ENCODE results near the gene MAP2K1.
"Not testable (repeated sequence)": the region's sequence is repeated elsewhere in the genome, so short reads cannot be mapped to it uniquely, and the experiment has no call there.

The MAP2K1 gene

GRCh38 chr15:66386204-66387123 lies at the start of gene MAP2K1:
TSS of gene MAP2K1 (plus strand) at chr15:66386912. CDS start at chr15:66387348, 436 bp downstream.
- DNase-seq (ENCODE audit: low read depth) = peak; percentile 87
- peak within 1 kb of the TSS; percentile 85 for H3K4me3 ChIP-seq (ENCODE audit: low read depth, low read length)

- DNase-seq (ENCODE audit: low read depth); H3K4me3 ChIP-seq (ENCODE audit: low read depth, low read length): not testable (repeated sequence)
Measured at GRCh38 chr15:66348530-66348929, 38.2 kb upstream of the MAP2K1 start.

GRCh38 chr15:66356077-66356358 lies 30.7 kb upstream of the MAP2K1 start:
- H3K4me3 ChIP-seq (ENCODE audit: low read depth, low read length) = peak overlapping the region; percentile 84
- no peak for DNase-seq (ENCODE audit: low read depth)

DNA sequence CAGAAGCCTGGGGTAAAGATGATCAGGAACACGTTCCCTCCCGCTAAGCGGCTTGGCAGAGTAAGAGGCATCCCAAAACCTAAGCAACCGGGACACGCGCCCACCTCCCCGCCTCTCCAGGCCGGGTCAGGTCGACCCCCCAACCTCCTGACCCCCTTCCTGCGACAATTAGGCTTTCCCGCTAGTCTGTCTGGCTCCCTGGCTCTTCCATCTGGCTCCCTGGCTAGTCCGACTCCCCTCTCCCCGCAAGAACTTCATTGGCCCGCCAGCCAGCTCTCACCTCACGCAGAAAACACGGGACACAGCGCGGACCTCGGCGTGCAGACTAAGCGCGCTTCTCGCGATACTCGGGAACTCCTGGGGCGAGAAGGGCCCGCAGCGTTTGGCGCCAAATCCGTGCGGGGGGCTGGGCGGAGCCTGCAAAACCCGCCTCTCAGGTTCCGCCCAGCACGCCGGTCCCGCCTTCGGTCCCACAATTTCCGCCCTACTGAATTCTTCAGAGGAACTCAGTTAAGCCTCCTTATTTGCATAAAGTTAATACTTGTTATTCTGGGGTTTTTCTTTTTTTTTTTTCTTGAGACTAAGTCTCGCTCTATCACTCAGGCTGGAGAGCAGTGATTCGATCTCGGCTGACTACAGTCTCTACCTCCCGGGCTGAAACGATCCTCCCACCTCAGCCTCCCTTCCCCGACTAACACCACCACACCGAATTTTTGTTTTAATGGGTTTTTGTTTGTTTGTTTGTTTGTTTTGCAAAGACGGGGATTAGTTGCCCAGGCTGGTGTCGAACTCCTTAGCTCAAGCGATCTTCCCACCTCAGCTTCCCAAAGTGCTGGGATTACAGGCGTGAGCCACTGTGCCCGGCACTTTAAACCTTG lies 30.1 kb upstream of the MAP2K1 start, which contains the start of gene TIPIN:
Gene TIPIN (minus strand): TSS at position 327 of the 878 bp plus-strand sequence. CDS start 3,738 bp downstream, outside the sequence.
- peak; percentile 85 for DNase-seq (ENCODE audit: low read depth)
- peak within 1 kb of the TSS; percentile 84 for H3K4me3 ChIP-seq (ENCODE audit: low read depth, low read length)

- DNase-seq (ENCODE audit: low read depth) = no peak
- H3K4me3 ChIP-seq (ENCODE audit: low read depth, low read length) = no peak overlapping the region
Measured at GRCh38 chr15:66359740-66360139, 27.0 kb upstream of the MAP2K1 start.

- not testable (repeated sequence) for DNase-seq (ENCODE audit: low read depth)
Measured at GRCh38 chr15:66361745-66362460, 24.8 kb upstream of the MAP2K1 start.

DNA sequence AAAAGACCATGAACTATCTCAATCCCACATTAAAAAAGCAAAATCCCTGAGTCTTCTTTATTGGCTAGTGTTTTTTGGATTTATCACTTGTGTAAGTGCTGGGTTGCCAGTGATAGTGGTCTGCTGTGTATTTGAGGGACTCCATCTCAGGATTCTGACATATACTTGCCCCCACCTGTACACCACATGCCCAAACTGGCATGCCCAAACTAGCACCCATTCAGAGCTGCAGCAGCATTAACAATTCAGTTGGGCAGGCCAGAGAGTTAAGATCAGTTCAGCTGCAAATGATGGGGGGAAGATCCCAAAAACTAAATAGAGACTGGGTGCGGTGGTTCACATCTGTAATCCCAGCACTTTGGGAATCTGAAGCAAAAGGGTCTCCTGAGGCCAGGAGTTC lies 23.9 kb upstream of the MAP2K1 start:
- no peak overlapping the region for H3K4me3 ChIP-seq (ENCODE audit: low read depth, low read length)

More at GRCh38 chr15:66361745-66362460, 24.8 kb upstream of the MAP2K1 start:
- not testable (repeated sequence) for H3K4me3 ChIP-seq (ENCODE audit: low read depth, low read length)

GRCh38 chr15:66364944-66365528 lies 21.7 kb upstream of the MAP2K1 start:
- DNase-seq (ENCODE audit: low read depth) = no peak

More for the DNA sequence above, 23.9 kb upstream of the MAP2K1 start:
- DNase-seq (ENCODE audit: low read depth) = no peak

DNA sequence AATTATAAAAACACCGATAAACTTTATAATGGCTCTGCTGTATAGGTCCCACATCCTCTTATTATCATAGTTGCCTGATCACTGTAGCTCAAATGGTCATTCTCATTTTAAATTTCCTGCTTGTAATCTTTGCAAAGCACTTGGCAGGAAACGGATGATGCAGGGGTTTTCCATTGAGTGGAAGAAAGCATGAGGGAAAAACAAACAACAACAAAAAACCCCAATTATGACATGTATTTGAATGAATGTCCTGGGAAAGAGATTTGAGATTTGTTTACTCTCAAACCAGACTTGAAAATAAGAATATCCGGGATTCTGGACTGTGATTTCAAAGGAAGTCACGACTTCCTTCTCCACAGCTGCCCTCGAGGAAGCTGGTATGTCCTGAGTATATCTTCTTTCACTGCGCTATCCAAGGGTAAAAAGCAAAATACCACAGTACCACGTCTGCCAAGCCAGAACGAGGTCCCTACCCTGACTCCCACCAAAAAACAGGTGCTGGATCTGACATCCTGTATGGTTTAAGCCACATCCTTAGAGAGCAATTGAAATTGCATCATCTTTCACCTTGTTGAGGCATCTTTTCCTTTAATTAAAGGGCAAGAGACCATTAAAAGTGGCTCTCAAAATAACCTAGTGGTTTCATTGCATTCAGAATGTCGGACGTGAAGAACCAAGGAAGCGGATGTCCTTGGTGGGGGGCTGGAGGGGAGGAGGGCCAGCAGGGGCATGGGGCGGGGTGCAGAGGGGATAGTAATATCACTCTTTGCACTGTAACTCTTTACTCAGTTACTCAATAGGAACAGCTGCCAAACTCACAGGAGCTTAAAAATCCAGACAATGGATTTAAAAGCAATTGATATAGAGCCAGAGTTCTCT lies 16.7 kb upstream of the MAP2K1 start:
- H3K4me3 ChIP-seq (ENCODE audit: low read depth, low read length) = peak overlapping the region; percentile 33
- DNase-seq (ENCODE audit: low read depth) = peak; percentile 14

More at GRCh38 chr15:66364944-66365528, 21.7 kb upstream of the MAP2K1 start:
- H3K4me3 ChIP-seq (ENCODE audit: low read depth, low read length) = no peak overlapping the region

DNA sequence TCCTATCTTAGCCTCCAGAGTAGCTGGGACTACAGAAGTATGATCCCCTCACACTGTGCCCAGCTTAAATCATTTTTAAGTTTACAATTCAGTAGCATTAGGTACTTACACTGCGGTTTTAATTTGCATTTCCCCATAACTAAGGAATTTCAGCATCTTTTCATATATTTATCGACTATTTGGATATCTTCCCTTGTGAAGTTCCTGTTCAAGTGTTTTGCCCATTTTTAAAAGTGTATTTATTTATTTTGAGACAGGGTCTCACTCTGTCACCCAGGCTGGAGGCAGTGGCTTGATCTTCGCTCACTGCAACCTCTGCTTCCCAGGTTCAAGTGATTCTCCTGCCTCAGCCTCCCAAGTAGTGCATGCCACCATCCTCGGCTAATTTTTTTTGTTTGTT lies 12.5 kb upstream of the MAP2K1 start:
- no peak for DNase-seq (ENCODE audit: low read depth)
- H3K4me3 ChIP-seq (ENCODE audit: low read depth, low read length) = no peak overlapping the region

DNA sequence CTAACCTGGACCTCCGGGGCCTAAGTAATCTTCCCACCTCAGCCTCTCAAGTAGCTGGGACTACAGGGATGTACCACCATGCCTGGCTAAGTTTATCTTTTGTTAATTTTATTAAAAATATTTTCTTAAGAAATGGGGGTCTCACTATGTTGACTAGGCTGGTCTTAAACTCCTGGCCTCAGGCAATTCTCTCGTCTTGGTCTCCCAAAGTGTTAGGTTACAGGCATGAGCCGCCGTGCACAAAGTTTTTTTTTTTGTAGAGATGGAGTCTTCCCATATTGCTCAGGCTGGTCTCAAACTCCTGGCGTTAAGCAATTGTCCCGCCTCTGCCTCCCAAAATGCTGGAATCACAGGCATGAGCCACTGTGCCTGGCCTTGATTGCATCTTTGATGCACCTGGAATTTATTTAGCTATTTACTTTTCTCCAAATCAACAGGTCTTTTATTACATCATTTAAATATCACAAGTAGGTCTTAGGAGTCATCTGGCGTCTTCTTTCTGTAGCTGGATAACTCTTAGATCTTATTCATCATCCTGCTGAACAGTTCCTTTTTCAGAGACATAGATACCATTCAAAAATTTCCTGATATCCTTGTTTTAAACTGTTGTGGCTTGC lies 7.8 kb upstream of the MAP2K1 start:
- DNase-seq (ENCODE audit: low read depth) = no peak
- H3K4me3 ChIP-seq (ENCODE audit: low read depth, low read length) = no peak overlapping the region

DNA sequence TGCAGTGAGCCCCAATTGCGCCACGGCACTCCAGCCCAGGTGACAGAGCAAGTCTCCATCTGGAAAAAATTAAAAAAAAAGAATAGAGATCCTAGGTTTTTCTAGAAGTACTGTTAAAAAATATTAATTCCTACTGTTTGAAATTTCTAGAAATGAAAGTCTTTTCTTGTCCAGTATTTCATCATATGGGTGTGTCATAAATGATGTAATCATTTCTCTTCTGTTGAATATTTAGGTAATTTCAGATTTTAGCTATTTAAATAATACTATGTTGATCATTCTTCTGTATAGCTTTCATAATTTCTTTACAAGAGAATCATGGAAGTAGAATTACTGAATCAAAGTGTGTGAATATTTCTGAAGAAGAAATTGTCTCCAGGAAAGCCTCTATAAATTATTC lies 5.3 kb upstream of the MAP2K1 start:
- not testable (repeated sequence) for DNase-seq (ENCODE audit: low read depth); H3K4me3 ChIP-seq (ENCODE audit: low read depth, low read length)

GRCh38 chr15:66387163-66388042 lies 691 bp downstream of the MAP2K1 start:
- no peak for DNase-seq (ENCODE audit: low read depth)
- peak overlapping the region; percentile 85 for H3K4me3 ChIP-seq (ENCODE audit: low read depth, low read length)

- peak overlapping the region; percentile 85 for H3K4me3 ChIP-seq (ENCODE audit: low read depth, low read length)
- no peak for DNase-seq (ENCODE audit: low read depth)
Measured at GRCh38 chr15:66388043-66388363, 1.3 kb downstream of the MAP2K1 start.

- no peak for DNase-seq (ENCODE audit: low read depth)
- H3K4me3 ChIP-seq (ENCODE audit: low read depth, low read length) = peak overlapping the region; percentile 85
Measured at GRCh38 chr15:66388576-66388975, 1.9 kb downstream of the MAP2K1 start.

GRCh38 chr15:66389098-66389858 lies 2.6 kb downstream of the MAP2K1 start:
- no peak for DNase-seq (ENCODE audit: low read depth)
- no peak overlapping the region for H3K4me3 ChIP-seq (ENCODE audit: low read depth, low read length)

Measured in skeletal muscle cell (primary cell).